ENCODE measurements around the gene STX4. TPM values are rescaled to one million over a fixed set of nuclear protein-coding genes. Genes with fewer than 3 reads are reported as not detected.

STX4 gene
- total RNA-seq, 2 donors from 2014 or later: 45.8 to 53.4 TPM

DNA sequence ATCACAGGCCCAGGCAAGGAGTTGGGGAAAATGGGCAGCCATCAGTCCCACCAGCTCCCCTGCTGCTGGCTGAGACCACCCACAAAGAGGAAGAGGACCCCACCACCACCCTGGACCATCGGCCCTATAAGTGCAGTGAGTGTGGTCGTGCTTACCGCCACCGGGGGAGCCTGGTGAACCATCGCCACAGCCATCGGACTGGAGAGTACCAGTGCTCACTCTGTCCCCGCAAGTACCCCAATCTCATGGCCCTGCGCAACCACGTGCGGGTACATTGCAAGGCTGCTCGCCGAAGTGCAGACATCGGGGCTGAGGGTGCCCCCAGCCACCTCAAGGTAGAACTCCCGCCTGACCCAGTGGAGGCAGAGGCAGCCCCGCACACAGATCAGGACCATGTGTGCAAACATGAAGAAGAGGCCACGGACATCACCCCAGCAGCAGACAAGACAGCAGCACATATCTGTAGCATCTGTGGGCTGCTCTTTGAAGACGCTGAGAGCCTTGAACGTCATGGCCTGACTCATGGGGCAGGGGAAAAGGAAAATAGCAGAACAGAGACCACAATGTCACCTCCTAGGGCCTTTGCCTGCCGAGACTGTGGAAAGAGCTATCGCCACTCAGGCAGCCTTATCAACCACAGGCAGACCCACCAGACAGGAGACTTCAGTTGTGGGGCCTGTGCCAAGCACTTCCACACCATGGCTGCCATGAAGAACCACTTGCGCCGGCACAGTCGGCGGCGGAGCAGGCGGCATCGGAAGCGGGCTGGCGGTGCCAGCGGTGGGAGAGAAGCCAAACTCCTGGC, 44.4 kb downstream of the STX4 start:
- DNase-seq (no peak), ATAC-seq (no peak)
- intact Hi-C loops (cut with DNase I): no loop called here

DNA sequence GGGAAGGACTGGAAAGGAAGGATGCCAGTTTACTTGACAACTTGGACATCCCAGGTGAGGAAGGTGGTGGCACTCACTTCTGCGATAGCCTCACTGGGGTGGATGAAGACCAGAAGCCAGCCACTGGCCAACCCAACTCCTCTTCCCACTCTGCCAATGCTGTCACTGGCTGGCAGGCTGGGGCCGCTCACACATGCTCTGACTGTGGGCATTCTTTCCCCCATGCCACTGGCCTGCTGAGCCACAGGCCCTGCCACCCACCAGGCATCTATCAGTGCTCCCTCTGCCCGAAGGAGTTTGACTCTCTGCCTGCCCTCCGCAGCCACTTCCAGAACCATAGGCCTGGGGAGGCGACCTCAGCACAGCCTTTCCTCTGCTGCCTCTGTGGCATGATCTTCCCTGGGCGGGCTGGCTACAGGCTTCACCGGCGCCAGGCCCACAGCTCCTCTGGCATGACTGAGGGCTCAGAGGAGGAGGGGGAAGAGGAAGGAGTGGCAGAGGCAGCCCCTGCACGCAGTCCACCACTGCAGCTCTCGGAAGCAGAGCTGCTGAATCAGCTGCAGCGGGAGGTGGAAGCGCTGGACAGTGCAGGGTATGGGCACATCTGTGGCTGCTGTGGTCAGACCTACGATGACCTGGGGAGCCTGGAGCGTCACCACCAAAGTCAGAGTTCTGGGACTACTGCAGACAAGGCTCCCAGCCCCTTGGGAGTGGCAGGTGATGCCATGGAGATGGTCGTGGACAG, 45.4 kb downstream of the STX4 start:
- DNase-seq: no peak
- intact Hi-C loops (cut with DNase I): no loop called here
- no peak for ATAC-seq

DNA sequence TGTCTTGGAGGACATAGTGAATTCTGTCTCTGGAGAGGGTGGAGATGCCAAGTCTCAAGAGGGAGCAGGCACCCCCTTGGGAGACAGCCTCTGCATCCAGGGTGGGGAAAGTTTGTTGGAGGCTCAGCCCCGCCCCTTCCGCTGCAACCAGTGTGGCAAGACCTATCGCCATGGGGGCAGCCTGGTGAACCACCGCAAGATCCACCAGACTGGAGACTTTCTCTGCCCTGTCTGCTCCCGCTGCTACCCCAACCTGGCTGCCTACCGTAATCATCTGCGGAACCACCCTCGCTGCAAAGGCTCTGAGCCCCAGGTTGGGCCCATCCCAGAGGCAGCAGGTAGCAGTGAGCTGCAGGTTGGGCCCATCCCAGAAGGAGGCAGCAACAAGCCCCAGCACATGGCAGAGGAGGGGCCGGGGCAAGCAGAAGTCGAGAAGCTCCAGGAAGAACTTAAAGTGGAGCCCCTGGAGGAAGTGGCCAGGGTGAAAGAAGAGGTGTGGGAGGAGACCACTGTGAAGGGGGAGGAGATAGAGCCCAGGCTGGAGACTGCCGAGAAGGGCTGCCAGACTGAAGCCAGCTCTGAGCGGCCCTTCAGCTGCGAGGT, 46.1 kb downstream of the STX4 start:
- DNase-seq (no peak), ATAC-seq (no peak)
- intact Hi-C loops (cut with DNase I): no loop called here

DNA sequence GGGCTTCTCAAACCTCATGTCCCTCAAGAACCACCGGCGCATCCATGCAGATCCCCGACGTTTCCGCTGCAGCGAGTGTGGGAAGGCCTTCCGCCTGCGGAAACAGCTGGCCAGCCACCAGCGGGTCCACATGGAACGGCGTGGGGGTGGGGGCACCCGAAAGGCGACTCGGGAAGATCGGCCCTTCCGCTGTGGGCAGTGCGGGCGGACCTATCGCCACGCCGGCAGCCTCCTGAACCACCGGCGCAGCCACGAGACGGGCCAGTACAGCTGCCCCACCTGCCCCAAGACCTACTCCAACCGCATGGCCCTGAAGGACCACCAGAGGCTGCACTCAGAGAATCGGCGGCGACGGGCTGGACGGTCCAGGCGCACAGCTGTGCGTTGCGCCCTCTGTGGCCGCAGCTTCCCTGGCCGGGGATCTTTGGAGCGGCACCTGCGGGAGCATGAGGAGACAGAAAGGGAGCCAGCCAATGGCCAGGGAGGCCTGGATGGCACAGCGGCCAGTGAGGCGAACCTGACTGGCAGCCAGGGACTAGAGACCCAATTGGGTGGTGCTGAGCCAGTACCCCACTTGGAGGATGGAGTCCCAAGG, 46.8 kb downstream of the STX4 start:
- no peak for DNase-seq
- intact Hi-C loops (cut with DNase I): no loop called here
- no peak for ATAC-seq

DNA sequence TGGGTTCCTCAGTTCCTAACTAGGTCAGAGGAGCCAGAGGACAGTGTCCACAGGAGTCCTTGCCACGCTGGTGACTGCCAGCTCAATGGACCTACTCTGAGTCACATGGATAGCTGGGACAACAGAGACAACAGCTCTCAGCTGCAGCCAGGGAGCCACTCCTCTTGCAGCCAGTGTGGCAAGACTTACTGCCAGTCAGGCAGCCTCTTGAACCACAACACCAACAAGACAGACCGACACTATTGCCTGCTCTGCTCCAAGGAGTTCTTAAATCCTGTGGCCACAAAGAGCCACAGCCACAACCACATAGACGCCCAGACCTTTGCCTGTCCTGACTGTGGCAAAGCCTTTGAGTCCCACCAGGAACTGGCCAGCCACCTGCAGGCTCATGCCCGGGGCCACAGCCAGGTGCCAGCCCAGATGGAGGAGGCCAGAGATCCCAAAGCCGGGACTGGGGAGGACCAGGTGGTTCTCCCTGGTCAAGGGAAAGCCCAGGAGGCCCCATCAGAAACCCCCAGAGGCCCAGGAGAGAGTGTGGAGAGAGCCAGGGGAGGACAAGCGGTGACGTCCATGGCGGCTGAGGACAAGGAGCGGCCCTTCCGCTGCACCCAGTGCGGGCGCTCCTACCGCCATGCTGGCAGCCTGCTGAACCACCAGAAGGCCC, 47.5 kb downstream of the STX4 start:
- intact Hi-C loops (cut with DNase I): no loop called here
- DNase-seq (no peak), ATAC-seq (no peak)

DNA sequence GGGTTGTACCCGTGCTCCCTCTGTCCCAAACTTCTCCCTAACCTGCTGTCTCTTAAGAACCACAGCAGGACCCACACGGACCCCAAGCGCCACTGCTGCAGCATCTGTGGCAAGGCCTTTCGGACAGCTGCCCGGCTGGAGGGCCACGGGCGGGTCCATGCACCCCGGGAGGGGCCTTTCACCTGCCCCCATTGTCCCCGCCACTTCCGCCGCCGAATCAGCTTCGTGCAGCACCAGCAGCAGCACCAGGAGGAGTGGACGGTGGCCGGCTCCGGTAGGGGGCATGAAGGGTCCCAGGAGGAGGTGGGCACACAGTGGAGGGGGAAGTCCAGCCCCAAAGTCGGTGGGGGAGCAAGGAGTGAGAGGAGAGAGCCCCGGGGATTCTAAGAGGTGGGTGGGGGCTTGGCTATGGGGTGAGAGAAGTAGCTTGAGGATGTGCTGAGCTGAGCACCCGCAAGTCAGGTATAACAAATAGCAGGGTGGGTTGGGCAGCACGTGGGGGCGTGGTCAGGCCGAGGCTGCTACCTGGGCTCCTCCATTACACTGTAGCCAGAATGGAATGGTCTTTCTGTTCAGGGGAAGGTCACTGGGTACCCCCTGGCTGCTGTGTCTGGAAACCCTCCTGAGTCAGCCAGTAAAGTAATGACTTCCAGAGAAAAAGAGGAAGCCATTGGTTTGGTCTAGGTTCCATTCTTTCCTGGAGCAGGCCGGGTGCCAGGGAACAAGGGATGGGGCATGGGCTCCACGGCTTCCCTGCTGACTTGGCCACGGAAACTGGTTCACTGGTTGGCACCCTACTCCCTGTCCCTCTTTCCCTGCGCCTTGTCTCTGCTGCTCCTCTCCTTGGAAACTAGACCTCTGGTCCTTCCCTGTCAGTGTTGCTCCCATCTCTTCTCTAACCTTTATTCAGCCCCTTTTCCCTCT, 48.3 kb downstream of the STX4 start:
- intact Hi-C loops (cut with DNase I): no loop called here
- no peak for DNase-seq
- no peak for ATAC-seq

DNA sequence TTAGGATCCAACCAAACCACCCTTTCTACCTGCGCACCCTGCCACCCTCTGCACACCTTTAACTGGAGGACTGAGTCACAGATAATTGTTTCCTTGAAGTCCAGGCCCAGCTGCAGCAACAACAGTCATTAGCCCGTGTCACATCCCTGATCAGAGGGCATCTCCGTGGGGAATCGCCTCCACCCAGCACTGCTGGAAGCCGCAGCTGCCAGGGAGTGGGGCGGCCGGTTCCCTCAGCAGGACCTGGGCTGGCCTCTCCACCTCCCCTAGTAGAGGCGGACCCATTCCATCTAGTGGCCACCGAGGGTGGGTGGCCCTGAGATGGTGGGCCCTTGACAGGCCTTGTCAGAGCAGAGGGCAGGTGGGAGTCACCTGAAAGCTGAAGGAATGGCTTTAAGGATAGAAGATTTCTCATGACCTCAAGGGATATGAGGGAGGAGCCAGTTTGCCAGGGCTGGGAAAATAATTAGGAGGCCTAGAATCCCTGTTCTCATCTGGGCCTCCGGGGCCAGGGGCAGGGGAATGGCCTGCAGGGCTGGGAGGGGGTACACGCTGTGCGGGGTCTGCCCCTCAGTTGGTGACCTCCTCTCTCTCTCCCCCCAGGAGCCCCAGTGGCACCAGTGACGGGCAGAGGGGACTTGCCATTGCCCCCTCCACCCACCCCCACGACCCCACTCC, 49.1 kb downstream of the STX4 start:
- ATAC-seq (no peak), DNase-seq (no peak)
- intact Hi-C loops (cut with DNase I): no loop called here

DNA sequence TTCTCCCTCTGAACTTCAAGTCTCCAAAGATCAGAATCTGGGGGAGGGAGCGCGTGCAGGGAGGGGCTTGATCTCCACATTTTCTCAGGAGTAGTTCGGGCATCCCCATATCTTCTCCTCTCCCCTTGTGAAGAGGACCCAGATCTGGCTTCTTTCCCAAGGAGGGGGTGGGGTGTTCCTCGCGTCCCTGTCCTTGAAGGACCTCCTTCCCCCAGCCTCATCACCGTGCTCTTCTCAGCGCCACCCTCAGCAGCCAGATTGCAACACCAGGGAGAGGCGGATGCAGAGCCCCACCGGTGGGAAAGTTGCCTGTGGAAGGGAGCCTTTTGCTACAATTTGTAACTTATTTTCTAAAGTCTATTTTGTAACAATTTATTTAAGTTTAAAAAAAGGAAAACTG, 49.7 kb downstream of the STX4 start:
- intact Hi-C loops (cut with DNase I): no loop called here
- ATAC-seq (no peak), DNase-seq (no peak)

DNA sequence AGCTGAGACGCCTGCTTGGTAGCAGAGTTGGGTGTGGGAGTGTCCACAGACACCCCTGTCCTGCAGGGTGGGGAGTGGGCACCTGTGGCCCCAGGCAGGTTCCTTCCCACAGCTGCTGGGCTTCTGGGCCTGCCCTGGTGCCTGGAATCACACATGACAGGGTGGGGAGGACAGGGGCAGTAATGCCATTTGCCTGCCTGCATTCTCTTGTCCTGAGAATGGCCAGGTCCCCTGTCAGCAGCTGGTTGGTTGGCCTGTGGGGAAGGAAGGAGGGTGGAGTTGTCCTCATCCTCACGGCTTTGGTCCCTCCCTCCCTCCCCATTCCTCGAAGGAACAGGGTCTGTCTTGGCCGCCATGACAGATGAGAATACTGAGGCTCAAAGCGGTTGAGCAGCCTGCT, 50.2 kb downstream of the STX4 start:
- no peak for DNase-seq
- no peak for ATAC-seq
- intact Hi-C loops (cut with DNase I): no loop called here

DNA sequence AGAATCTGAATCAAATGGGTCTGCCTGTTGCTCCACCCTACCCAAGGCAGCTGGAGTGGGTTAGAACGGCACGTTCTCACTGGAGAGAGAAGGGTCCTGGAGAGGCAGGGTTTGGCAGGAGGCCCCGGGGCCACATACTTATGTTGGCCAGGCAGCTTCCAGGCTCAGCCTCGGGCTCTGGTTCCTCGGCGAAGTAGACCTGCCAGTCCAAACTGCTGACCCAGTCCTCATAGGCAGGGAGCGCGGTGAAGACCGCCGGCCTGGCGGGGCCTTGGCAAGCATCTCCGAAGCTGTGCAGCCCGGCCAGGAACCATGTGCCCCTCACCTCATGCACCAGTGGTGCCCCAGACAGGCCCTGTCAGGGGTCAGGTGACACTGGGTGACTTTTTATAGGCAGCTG, 50.6 kb downstream of the STX4 start:
- no peak for ATAC-seq
- no peak for DNase-seq
- intact Hi-C loops (cut with DNase I): no loop called here

DNA sequence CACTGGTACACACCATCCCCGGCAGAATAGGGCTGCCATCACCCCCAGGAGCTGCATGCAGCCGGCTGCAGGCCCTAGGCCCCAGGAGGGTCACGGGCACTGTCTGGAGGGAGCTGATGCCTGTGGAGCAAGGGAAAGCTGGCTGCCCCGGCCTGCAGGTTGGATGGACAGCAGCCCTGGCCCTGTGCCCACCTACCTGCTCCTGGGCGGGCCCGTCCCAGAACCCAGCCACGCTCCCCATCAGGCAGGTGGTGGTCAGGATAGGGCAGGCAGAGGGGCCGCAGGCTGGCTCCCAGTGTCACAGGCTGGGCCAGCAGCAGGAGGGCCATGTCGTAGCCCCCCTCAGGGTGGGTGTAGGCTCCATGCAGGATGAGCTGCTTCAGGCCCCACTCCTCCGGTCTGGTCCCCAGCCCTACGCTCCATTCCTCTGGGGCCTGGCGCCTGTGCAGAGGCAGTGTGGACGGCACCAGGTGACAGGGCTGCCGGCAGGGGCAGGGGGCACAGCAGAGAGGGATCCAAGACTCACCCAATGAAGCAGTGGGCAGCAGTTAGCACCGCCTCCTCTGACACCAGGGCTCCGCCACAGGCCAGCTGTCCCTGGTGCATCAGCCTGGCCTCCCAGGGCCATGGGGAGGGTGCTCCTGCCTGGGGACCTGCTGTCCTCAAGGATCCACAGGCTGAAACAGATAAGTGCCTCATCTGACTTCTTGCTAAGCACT, 51.4 kb downstream of the STX4 start:
- peak; percentile 20 for DNase-seq
- intact Hi-C loops (cut with DNase I): no loop called here
- ATAC-seq: no peak

DNA sequence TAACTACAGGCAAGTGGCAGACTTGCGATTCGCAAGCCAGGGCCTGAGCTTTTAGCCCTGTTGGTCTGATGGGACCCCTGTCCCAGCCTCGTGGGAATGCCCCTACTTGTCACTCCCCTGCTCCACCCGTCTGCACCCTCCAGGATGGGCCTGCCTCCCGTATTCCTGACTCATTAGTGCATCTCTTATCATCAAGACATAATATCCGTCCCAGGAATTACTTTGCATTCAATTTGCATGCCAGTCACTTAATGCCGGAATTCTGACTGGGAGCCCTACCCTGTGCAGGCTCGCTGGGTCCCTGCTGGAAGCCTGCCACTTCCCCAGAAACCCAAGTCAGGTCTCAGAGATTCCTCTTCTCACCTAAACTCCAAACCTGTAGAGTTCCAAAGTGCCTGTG, 52.1 kb downstream of the STX4 start:
- ATAC-seq (no peak), DNase-seq (no peak)
- intact Hi-C loops (cut with DNase I): no loop called here

DNA sequence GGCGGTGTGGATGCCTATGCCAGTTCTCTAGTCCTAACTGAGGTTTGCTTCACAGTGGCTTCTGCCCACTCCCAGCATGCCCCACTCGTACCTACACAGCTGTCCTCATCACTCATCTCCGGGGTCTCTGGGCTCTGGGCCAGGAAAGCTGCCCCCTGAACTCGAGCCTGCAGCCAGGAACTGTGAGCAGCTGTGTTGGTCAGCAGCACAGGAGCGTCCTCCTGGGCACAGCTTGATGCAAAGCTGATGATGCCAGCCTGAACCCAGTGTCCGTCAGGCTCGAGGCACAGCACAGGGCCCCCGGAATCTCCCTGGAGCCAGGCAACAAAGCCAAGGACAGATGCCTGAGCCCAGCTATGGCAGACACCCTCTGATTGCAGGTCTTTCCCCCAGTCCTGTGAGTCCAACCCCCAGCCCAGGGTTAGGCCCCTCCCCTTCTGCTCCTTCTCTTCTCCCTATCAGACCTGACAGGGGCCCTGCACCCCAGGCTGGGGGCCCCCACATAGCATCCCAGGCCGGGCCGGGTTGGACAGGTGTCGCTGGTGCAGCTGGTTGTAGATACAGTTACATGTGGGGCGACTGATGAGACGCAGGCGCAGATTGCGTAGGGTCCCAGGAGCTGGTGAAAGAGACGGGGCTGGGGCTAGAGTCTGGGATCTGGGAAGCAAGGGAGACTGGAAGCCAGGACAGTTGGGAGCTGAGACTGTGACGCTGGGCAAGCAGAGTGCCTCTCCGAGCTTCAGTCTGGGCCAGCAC, 52.7 kb downstream of the STX4 start:
- ATAC-seq: no peak
- intact Hi-C loops (cut with DNase I): no loop called here
- no peak for DNase-seq

DNA sequence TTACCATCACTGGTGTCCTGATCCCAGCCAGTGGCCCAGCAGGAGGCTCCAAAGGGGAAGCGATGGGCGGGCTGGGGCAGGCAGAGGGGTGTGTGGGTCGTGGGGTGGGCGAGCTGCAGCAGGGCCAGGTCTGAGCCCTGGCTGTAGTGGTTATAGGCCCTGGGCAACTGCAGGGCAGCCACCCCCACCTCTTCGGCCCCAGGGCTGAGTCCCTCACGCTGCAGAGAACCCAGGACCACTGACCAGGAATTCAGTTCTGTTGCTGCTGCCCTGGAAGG, 53.2 kb downstream of the STX4 start:
- DNase-seq: no peak
- ATAC-seq: no peak
- intact Hi-C loops (cut with DNase I): no loop called here

DNA sequence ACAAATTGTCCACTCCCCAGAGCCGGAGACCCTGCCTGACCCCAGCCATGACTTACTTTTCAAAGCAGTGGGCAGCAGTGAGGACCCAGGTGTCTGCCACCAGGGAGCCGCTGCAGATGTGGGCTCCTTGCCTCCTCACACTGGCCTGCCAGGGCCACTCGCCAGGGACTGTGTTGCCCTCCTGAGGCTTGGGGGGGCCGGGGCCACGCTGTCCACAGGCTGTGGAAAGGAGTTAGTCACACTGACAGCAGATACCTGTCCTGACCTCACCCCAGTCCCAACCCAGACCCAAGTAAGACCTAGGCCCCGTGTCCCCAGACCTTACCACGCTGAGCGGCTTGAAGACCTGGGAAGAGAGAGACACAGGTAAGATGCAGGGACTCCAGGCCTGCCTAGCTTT, 54.1 kb downstream of the STX4 start:
- intact Hi-C loops (cut with DNase I): no loop called here
- no peak for DNase-seq
- no peak for ATAC-seq

DNA sequence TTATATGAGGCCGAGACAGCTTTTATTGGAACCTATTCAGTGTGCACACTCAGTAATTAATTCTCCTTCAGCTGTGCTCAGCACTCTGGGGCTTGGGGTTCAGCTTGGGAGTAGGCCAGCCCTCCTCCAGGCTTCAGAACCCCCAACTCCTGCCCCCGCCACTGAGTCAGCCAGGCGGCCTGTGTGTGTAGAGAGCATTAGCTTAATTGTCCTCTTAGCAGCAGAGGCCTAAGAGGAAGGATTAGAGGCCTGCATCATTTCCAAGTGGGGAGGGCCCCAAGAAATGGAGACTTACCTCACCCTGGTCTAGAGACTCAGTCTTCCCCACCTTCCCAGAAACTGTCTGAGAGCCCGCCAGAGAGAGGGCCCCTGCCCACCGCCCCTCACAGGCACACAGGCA, 54.6 kb downstream of the STX4 start:
- ATAC-seq (no peak), DNase-seq (no peak)
- intact Hi-C loops (cut with DNase I): no loop called here
